ENCODE results near the gene SPOPL. TPM values are rescaled to one million over a fixed set of nuclear protein-coding genes. Genes with fewer than 3 reads are reported as not detected.

The SPOPL gene
- total RNA-seq, 1 experiment from 2014 or later = 20.3 TPM

- no TSS peak for BruUV-seq (replicated peaks)
- TF ChIP-seq, protein P1, sequence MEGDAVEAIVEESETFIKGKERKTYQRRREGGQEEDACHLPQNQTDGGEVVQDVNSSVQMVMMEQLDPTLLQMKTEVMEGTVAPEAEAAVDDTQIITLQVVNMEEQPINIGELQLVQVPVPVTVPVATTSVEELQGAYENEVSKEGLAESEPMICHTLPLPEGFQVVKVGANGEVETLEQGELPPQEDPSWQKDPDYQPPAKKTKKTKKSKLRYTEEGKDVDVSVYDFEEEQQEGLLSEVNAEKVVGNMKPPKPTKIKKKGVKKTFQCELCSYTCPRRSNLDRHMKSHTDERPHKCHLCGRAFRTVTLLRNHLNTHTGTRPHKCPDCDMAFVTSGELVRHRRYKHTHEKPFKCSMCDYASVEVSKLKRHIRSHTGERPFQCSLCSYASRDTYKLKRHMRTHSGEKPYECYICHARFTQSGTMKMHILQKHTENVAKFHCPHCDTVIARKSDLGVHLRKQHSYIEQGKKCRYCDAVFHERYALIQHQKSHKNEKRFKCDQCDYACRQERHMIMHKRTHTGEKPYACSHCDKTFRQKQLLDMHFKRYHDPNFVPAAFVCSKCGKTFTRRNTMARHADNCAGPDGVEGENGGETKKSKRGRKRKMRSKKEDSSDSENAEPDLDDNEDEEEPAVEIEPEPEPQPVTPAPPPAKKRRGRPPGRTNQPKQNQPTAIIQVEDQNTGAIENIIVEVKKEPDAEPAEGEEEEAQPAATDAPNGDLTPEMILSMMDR (conservative IDR thresholded peaks at IDR 0.05; ENCODE audit: low read depth, low read length) = no peak
- no peak for TF ChIP-seq EZH2 (IDR thresholded peaks at IDR 0.05; ENCODE audit: borderline replicate concordance, low read depth, low read length, poor library complexity, severe bottlenecking)
- CTCF ChIA-PET = no interaction called here
- DNase-seq (ENCODE audit: low spot score) = no peak
- Histone ChIP-seq H3K4me1 (ENCODE audit: insufficient read depth, low read length, poor library complexity, severe bottlenecking) (no peaks in the 10 kb centered on the region), H3K27me3 (replicated peaks; ENCODE audit: insufficient read depth, low read depth, low read length, poor library complexity) (no peaks in the 10 kb centered on the region), H3K36me3 (ENCODE audit: insufficient read depth, low read length, poor library complexity, severe bottlenecking) (no peaks in the 10 kb centered on the region), H3K9me3 (ENCODE audit: low read depth, low read length, poor library complexity, severe bottlenecking) (no peaks in the 10 kb centered on the region), H3K27ac (ENCODE audit: low read depth, low read length, poor library complexity, severe bottlenecking) (no peak overlapping the region), H3K4me3 (ENCODE audit: low read depth, low read length, poor library complexity, severe bottlenecking) (no peak overlapping the region)
- POLR2A ChIA-PET (ENCODE audit: low non-redundant PET) = no interaction called here
- intact Hi-C loops (cut with micrococcal nuclease; ENCODE audit: unreplicated experiment) = no loop called here
Measured at GRCh38 chr2:138514173-138514572, 12.6 kb downstream of the SPOPL start.

- CTCF ChIA-PET = no interaction called here
- BruUV-seq (replicated peaks) = no TSS peak
- no peak for TF ChIP-seq EZH2 (IDR thresholded peaks at IDR 0.05; ENCODE audit: borderline replicate concordance, low read depth, low read length, poor library complexity, severe bottlenecking)
- TF ChIP-seq, protein P1 (conservative IDR thresholded peaks at IDR 0.05; ENCODE audit: low read depth, low read length) = no peak
- Histone ChIP-seq H3K4me3 (ENCODE audit: low read depth, low read length, poor library complexity, severe bottlenecking) (no peak overlapping the region), H3K27ac (ENCODE audit: low read depth, low read length, poor library complexity, severe bottlenecking) (no peak overlapping the region), H3K27me3 (replicated peaks; ENCODE audit: insufficient read depth, low read depth, low read length, poor library complexity) (no peaks in the 10 kb centered on the region), H3K36me3 (ENCODE audit: insufficient read depth, low read length, poor library complexity, severe bottlenecking) (no peaks in the 10 kb centered on the region), H3K9me3 (ENCODE audit: low read depth, low read length, poor library complexity, severe bottlenecking) (no peaks in the 10 kb centered on the region), H3K4me1 (ENCODE audit: insufficient read depth, low read length, poor library complexity, severe bottlenecking) (no peaks in the 10 kb centered on the region)
- intact Hi-C loops (cut with micrococcal nuclease; ENCODE audit: unreplicated experiment) = no loop called here
- POLR2A ChIA-PET (ENCODE audit: low non-redundant PET) = interaction anchor here (0.7 kb wide), 1 partner anchor 15 kb away, joined by 3 read pairs; no protein-coding TSS in a partner anchor
- no peak for DNase-seq (ENCODE audit: low spot score)
Measured at GRCh38 chr2:138515092-138515491, 13.5 kb downstream of the SPOPL start.

GRCh38 chr2:138516030-138516704, 14.6 kb downstream of the SPOPL start:
- CTCF ChIA-PET = no interaction called here
- no TSS peak for BruUV-seq (replicated peaks)
- Histone ChIP-seq H3K27ac (ENCODE audit: low read depth, low read length, poor library complexity, severe bottlenecking) (no peak overlapping the region), H3K36me3 (ENCODE audit: insufficient read depth, low read length, poor library complexity, severe bottlenecking) (no peaks in the 10 kb centered on the region), H3K27me3 (replicated peaks; ENCODE audit: insufficient read depth, low read depth, low read length, poor library complexity) (no peaks in the 10 kb centered on the region), H3K9me3 (ENCODE audit: low read depth, low read length, poor library complexity, severe bottlenecking) (no peaks in the 10 kb centered on the region), H3K4me1 (ENCODE audit: insufficient read depth, low read length, poor library complexity, severe bottlenecking) (no peaks in the 10 kb centered on the region), H3K4me3 (ENCODE audit: low read depth, low read length, poor library complexity, severe bottlenecking) (no peak overlapping the region)
- intact Hi-C loops (cut with micrococcal nuclease; ENCODE audit: unreplicated experiment) = no loop called here
- no peak for DNase-seq (ENCODE audit: low spot score)
- TF ChIP-seq EZH2 (IDR thresholded peaks at IDR 0.05; ENCODE audit: borderline replicate concordance, low read depth, low read length, poor library complexity, severe bottlenecking) = no peak
- TF ChIP-seq, protein P1 (conservative IDR thresholded peaks at IDR 0.05; ENCODE audit: low read depth, low read length) = no peak
- POLR2A ChIA-PET (ENCODE audit: low non-redundant PET) = no interaction called here
